NCI-H1436 (cell line): ENCODE measurements around the gene FAM20C.
"Not testable (repeated sequence)": the region's sequence is repeated elsewhere in the genome, so short reads cannot be mapped to it uniquely, and the experiment has no call there.

Experiments
- DNase-seq: peaks from one replicate; lab custom pipeline; 2025; lab: John Stamatoyannopoulos, UW

The FAM20C gene

GRCh38 chr7:228610-229009 is 36.2 kb downstream of the FAM20C start:
- DNase-seq, result no peak

- no peak for DNase-seq
Measured at GRCh38 chr7:229184-229964, 37.0 kb downstream of the FAM20C start.

GRCh38 chr7:230274-230673 is 37.9 kb downstream of the FAM20C start:
- DNase-seq, result no peak

DNA sequence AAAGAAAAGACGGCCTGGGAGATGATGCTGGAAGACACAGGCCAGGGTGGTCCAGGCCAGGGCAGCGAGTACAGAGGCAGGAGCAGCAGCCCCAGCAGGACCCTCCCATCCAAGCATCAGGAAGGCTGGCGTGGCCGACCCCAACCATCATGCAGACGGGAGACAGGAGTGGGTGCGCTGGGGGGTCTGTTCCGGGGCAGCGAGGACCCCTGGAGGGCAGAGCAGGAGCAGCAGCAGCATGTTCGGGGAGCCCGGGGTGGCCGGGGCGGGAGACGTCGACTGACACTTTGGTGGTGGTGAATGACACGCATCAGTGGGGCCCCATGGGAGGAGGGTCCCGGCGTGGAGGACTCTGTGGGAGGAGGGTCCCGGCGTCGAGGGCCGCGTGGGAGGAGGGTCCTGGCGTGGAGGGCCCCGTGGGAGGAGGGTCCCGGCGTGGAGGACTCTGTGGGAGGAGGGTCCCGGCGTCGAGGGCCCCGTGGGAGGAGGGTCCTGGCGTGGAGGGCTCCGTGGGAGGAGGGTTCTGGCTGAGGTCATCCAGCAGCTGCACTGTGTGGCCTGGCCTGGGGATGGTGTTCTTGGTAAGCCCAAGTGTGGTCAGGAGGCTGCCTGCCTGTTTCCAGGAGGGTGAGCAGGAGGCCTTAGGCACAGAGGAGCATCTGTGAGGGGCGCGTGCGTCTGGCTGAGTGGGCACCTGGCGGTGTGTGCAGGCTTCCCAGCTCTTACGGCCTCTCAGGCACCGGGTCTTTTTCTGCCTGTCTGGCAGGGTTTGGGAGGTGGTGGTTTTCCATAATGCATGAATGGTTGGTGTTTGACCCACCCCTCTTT is 38.9 kb downstream of the FAM20C start:
- no peak for DNase-seq

DNA sequence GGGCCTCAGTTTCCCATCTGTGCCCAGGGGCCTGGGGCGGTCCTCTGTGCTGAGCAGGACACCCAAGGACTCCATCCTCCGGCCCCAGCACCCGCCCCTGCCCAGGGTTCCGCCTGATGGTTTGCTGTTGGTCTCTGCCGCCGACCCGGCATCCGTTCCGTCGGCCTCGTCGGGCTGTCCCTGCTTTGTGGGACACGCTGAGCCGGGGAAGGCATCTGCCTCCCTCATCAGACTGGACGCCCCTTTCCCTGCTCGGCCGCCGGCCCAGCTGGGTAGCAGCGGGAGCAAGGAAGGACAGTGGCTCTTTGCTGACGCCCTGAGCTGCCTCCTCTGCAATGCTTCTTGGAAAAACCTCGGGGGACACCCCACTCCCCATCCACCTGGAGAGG is 39.5 kb downstream of the FAM20C start:
- DNase-seq, result no peak

- DNase-seq, result no peak
Measured at GRCh38 chr7:232410-233248, 40.3 kb downstream of the FAM20C start.

- no peak for DNase-seq
Measured at GRCh38 chr7:233249-234035, 41.1 kb downstream of the FAM20C start.

DNA sequence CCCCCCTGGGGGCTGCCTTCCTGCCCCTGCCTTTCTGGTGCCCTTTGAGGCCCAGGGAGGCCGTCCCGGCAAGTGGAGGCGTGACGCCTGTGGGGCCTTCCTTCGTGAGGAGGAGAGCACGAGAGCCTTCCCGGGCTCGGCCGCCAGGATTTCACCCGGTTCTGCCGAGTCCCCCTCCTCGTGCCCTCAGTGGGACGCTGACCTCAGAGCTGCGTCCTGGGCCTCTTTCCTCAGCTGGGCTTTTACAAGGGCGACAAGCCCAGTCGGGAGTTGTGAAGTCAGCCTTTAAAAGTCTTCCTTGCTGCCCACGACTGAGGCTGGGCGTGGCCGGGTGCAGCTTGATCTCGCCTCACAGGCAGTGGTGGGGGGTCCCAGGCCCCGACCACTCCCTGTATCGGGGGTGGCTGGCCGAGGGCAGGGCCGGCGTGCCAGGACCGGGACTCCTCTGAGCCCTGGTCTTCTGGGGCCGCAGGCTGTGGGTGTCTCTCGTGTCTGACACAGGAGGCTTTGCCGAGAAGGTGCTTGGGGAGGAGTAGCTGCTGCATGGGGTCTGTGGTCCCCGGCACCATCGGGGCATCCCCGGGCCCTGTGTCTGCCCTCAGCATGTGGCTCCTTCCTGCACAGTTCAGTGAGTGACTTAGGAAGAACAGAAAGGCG is 41.8 kb downstream of the FAM20C start:
- no peak for DNase-seq

DNA sequence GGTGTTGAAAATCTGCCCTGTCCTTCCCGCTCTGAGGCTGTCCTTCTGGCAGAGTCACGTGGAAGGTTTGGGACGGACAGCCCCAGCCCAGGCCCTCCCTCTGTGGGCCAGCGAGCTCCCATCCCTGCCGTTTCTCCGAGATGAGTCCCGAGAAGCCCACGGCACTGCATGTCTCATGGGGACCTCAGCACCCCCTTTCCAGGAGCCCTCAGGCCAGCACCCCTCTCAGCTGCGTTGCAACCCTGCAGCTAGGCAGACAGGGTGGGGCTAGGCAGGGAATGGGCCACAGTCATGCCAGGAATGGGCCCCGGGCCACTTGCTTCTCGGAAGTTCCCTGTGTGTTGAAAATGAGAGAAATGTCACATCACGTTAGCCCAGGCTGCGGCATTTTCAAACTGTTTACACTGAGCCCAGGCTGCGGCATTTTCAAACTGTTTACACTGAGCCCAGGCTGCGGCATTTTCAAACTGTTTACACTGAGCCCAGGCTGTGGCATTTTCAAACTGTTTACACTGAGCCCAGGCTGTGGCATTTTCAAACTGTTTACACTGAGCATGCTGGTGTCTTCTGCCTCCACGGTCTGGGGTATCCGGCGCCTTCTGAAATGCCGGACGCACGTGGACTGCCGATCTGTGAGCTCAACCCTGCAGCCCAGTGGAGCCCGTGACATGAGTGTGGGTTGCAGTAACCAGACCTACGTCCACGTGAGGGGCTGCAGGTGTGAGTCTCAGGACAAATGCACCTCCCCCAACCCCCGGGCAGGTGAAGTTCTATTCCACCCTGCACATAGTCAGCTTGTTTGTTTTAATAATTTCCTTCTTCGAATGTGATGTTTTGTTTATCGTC is 42.6 kb downstream of the FAM20C start:
- no peak for DNase-seq

DNA sequence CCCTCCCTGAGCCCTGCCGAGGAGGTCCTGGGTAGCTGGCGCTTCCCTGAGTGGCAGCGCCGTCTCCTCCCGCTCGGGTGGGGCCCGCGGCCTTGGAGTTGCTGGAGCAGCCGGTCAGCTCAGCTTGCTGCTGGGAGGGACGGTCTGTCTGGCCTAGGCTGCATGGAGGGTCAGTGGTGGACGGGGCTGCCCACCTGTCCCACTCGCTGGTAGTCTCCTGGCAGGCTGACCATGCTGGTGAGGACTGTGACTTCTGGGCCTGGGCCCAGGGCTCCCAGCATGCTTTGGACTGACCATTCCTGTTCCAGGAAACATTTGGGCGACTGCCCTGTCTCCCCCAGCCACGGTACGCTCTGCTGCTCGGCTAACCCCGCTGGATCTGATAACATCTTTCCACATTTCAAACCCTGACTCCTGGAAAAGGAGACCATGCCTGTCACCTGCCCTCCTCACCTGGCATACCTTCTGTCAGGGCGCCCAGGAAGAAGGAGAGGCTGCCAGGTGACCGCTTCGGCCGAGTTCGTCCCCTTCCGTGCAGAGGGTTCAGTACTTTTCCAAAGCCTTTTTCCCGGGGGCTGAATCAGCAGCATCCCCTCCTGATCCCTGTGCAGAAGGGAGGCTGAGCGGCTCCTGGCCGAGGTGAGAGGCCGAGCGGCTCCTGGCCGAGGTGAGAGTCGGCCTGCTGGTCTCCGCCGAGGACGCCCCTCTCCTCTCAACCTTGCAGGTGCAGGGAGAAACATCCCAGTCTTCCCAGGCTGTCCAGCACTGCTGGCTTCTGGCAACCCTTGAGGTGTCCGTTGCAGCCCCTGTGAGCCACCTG is 43.4 kb downstream of the FAM20C start:
- DNase-seq, result no peak

DNA sequence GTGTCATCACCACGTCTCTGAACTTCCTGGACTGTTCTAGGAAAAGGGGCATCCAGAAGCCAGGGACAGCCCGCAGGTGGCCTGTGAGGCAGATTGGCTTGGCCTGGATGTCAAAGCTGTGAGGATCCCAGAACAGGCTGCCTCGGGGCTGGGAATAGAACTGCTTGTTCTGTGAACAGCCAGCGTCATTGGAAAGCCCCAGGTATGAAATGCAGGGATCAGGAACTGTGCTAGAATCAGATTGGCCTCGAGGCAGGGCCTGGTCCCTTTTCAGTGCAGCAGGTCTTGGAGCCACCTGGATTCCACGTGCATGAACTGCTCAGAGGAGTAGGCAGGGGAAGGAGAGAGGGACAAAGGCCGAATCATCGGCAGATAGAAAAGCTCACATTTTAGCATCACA is 44.6 kb downstream of the FAM20C start:
- no peak for DNase-seq

GRCh38 chr7:237385-237784 is 45.0 kb downstream of the FAM20C start:
- DNase-seq, result no peak

- DNase-seq, result no peak
Measured at GRCh38 chr7:240146-240676, 47.8 kb downstream of the FAM20C start.

- DNase-seq, result no peak
Measured at GRCh38 chr7:240887-241421, 48.6 kb downstream of the FAM20C start.

GRCh38 chr7:241513-241912 is 49.1 kb downstream of the FAM20C start:
- no peak for DNase-seq

DNA sequence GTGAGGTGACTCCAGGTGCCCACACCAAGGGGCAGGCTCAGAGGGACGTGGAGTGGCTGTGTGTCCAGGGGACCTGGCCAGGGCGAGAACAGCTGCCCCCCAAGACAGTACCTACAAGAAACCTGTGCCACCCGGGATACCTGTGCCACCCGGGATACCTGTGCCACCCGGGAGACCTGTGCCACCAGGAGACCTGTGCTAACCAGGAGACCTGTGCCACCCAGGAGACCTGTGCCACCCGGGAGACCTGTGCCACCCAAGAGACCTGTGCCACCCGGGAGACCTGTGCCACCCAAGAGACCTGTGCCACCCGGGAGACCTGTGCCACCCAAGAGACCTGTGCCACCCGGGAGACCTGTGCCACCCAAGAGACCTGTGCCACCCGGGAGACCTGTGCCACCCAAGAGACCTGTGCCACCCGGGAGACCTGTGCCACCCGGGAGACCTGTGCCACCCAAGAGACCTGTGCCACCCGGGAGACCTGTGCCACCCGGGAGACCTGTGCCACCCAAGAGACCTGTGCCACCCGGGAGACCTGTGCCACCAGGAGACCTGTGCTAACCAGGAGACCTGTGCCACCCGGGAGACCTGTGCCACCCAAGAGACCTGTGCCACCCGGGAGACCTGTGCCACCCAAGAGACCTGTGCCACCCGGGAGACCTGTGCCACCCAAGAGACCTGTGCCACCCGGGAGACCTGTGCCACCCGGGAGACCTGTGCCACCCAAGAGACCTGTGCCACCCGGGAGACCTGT is 50.6 kb downstream of the FAM20C start:
- DNase-seq, result not testable (repeated sequence)

GRCh38 chr7:243580-243978 is 51.2 kb downstream of the FAM20C start:
- not testable (repeated sequence) for DNase-seq

GRCh38 chr7:244974-245373 is 52.6 kb downstream of the FAM20C start:
- DNase-seq, result no peak
